ENCODE data around the gene ZBTB46.

ZBTB46 gene

DNA sequence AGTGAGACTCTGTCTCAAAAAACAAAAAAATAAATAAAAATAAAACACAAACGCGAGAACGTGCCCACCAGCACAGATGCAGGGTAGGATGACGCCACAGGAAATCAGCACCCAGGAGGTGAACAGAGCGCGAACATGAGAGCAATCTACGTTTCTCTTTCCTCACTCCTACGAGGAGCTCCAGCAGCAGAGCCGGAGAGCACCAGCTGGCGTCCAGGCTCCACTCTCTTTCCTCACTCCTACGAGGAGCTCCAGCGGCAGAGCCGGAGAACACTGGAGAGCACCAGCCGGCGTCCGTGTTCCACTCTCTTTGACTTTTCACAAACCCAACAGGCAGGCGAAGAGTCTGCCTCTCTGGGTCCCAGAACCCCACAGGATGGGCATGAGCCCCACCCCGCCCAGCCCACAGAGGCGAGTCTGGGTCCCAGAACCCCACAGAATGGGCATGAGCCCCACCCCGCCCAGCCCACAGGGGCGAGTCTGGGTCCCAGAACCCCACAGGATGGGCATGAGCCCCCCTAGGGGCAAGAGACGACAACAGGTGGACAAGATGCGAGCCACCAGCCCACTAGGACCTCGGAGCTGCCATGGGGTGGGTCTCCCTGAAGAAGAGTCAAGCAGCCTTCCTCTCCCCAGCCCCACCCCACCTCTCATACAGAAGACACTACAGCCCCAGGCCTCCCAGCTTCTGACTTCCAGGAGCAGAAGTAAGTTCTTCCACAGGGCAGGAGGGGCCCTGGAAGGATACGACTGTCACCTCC is 20.2 kb downstream of the ZBTB46 start:
- DNase-seq (ENCODE audit: low read depth) = no peak
- TF ChIP-seq CTCF (IDR thresholded peaks at IDR 0.05; ENCODE audit: control insufficient read depth, extremely low read depth, insufficient read depth) = no peak
- H3K4me3 ChIP-seq (ENCODE audit: low read depth, low read length) = no peak overlapping the region

DNA sequence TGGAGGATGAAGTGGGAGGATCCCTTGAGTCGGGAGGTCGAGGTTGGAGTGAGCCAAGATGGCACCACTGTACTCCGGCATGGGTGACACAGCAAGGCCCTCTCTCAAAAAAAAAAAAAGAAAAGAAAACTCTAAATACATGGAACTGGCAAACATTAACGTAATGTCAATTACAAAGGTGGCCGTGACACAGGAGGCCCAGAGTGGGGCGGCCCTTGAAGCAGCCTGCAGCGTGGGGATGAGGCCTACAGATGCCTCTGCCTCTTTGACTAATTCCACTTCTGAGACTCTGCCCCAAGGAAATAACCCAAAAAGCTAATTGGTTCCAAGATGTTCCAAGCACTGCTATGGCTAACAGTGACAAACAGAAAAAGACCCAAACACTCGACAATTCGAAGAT is 21.2 kb downstream of the ZBTB46 start:
- DNase-seq (ENCODE audit: low read depth) = no peak
- H3K4me3 ChIP-seq (ENCODE audit: low read depth, low read length) = no peak overlapping the region
- TF ChIP-seq CTCF (IDR thresholded peaks at IDR 0.05; ENCODE audit: control insufficient read depth, extremely low read depth, insufficient read depth) = no peak

DNA sequence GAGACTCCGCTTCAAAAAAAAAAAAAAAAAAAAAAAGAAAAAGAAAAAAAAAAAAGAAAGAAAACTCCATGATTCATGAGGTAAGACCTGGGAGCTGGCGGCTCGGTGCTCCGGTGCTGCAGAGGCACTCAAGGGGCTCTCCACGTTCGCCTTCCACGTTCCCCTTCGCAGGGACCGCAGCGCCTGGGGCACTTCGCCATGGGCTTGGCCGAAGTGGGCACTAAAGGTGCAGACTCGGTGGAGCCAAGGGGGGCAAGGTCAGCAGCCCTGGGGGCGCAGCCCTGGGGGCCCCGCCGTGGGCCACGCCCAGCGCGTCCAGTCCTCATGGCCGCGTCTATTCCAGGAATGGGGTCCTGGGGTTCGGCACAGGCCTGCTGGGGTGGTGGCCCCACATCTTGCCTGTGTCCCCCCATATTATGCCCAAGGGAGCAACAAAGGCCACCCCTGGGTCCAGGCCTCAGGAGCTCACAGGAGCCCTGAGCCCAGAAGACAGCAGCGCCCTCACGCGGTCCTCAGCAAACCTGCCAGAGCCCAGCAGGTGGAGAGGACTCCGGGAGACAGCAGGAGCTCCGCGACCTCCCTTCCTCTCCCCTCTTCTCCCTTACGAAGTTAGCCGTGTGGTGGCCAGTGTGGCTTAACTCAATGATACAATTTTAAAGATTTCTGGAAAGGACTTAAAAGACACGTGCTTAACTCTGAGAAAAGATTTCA is 21.9 kb downstream of the ZBTB46 start:
- TF ChIP-seq CTCF (IDR thresholded peaks at IDR 0.05; ENCODE audit: control insufficient read depth, extremely low read depth, insufficient read depth) = no peak
- H3K4me3 ChIP-seq (ENCODE audit: low read depth, low read length) = no peak overlapping the region
- no peak for DNase-seq (ENCODE audit: low read depth)

GRCh38 chr20:63808145-63808724 is 22.8 kb downstream of the ZBTB46 start:
- DNase-seq (ENCODE audit: low read depth) = no peak
- TF ChIP-seq CTCF (IDR thresholded peaks at IDR 0.05; ENCODE audit: control insufficient read depth, extremely low read depth, insufficient read depth) = no peak
- no peak overlapping the region for H3K4me3 ChIP-seq (ENCODE audit: low read depth, low read length)

DNA sequence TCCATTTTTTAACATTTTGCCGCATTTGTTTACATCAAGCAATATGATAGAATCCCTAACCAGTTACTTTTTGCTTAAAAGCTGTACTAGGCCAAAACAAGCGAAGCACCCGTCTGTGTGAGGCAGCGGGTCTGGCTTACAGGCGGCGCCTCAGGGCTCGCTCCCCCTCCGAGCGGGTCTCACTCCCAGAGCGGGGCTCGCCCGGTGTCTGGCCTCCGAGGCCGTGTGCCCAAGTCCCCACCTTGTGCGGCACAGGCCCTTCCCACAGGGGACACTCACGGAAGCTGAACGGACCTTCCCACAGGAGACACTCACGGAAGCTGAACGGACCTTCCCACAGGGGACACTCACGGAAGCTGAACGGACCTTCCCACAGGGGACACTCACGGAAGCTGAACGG is 23.4 kb downstream of the ZBTB46 start:
- H3K4me3 ChIP-seq (ENCODE audit: low read depth, low read length) = no peak overlapping the region
- DNase-seq (ENCODE audit: low read depth) = no peak
- no peak for TF ChIP-seq CTCF (IDR thresholded peaks at IDR 0.05; ENCODE audit: control insufficient read depth, extremely low read depth, insufficient read depth)

- DNase-seq (ENCODE audit: low read depth) = no peak
- no peak for TF ChIP-seq CTCF (IDR thresholded peaks at IDR 0.05; ENCODE audit: control insufficient read depth, extremely low read depth, insufficient read depth)
- H3K4me3 ChIP-seq (ENCODE audit: low read depth, low read length) = no peak overlapping the region
Observed at GRCh38 chr20:63804308-63804636, 26.8 kb downstream of the ZBTB46 start.
